Measurements from ENCODE around the gene SRSF12. TPM values are rescaled to one million over a fixed set of nuclear protein-coding genes. Genes with fewer than 3 reads are reported as not detected.
A peak's percentile ranks its signal among the peaks of the same experiment; 100 is the strongest.
"Not testable (repeated sequence)": the region's sequence is repeated elsewhere in the genome, so short reads cannot be mapped to it uniquely, and the experiment has no call there.

SRSF12 gene
- total and polyA plus RNA-seq, 2 experiments from 2014 or later, result 5.6 to 5.7 TPM

DNA sequence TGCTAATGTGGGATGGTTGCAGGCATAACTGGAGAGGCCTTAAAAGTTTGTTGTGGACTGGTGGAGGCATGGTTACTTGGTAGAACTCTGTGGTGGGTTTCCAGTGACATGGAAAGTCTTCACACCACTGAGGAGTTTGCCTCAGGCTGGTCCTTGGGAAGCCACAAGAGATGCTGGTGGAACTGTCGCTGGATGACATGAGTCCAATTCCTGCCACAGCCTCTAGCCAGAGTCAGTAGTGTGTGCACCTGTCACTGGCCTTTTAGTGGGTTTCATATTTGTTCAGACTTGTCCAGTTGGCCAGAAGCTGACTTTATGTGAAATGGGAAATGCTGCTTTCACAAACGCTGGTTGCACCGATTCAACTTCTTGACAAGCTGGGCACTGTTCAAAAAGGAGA lies 13.7 kb upstream of the SRSF12 start:
- no peak overlapping the region for H2AFZ ChIP-seq
- no peak for DNase-seq (ENCODE audit: low spot score)
- no peaks in the 10 kb centered on the region for H3K27me3 ChIP-seq
- no peaks in the 10 kb centered on the region for H4K20me1 ChIP-seq (ENCODE audit: insufficient read depth, poor library complexity, severe bottlenecking)
- H3K4me2 ChIP-seq, result no peak overlapping the region
- no peak overlapping the region for H3K4me3 ChIP-seq
- TF ChIP-seq EZH2 (IDR thresholded peaks at IDR 0.05; ENCODE audit: borderline replicate concordance) (no peak), EZH2phosphoT487 (IDR thresholded peaks at IDR 0.05; ENCODE audit: low read depth, severe bottlenecking, unreplicated experiment) (no peak)
- TF ChIP-seq, protein P1, sequence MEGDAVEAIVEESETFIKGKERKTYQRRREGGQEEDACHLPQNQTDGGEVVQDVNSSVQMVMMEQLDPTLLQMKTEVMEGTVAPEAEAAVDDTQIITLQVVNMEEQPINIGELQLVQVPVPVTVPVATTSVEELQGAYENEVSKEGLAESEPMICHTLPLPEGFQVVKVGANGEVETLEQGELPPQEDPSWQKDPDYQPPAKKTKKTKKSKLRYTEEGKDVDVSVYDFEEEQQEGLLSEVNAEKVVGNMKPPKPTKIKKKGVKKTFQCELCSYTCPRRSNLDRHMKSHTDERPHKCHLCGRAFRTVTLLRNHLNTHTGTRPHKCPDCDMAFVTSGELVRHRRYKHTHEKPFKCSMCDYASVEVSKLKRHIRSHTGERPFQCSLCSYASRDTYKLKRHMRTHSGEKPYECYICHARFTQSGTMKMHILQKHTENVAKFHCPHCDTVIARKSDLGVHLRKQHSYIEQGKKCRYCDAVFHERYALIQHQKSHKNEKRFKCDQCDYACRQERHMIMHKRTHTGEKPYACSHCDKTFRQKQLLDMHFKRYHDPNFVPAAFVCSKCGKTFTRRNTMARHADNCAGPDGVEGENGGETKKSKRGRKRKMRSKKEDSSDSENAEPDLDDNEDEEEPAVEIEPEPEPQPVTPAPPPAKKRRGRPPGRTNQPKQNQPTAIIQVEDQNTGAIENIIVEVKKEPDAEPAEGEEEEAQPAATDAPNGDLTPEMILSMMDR (IDR thresholded peaks at IDR 0.05; ENCODE audit: poor library complexity), result no peak
- H3K79me2 ChIP-seq, result no peaks in the 10 kb centered on the region
- no peak overlapping the region for H3K27ac ChIP-seq
- no peaks in the 10 kb centered on the region for H3K36me3 ChIP-seq (replicated peaks; ENCODE audit: insufficient read depth, low read depth)
- no peaks in the 10 kb centered on the region for H3K4me1 ChIP-seq (ENCODE audit: insufficient read depth)
- no peaks in the 10 kb centered on the region for H3K9me2 ChIP-seq (replicated peaks; ENCODE audit: insufficient read depth)
- WGBS (ENCODE audit: low lambda C conversion rate, missing lambda C conversion rate), result 99% methylated on average over 3 of the region's 3 CpGs
- H3K9me3 ChIP-seq (ENCODE audit: low read depth), result no peaks in the 10 kb centered on the region

GRCh38 chr6:89128256-89128671 lies 10.4 kb upstream of the SRSF12 start:
- H3K9me3 ChIP-seq (ENCODE audit: low read depth), result not testable (repeated sequence)
- 76% methylated on average over 2 of the region's 2 CpGs for WGBS (ENCODE audit: low lambda C conversion rate, missing lambda C conversion rate)

DNA sequence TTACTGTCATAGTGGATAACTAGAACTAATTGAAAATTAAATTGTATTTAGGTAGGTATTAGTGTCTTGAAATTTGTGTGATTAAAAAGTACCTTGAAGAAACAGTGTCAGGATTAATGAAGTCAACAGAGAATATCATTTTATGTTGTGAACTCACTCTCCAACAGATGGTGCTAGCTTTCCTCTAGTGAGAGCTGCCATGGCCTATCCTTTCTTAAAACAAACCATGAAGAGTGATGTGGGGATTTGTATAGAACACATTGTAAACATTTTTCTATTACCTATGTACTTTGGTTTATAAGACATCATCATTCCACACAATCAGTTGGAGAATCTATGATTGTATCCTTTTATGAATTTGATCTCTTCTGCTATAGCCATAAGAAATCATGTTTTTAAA lies 4.8 kb upstream of the SRSF12 start:
- no peak overlapping the region for H3K4me2 ChIP-seq
- peak; percentile 65 for DNase-seq (ENCODE audit: low spot score)
- TF ChIP-seq, protein P1 (IDR thresholded peaks at IDR 0.05; ENCODE audit: poor library complexity), result peak; percentile 70
- TF ChIP-seq EZH2phosphoT487 (IDR thresholded peaks at IDR 0.05; ENCODE audit: low read depth, severe bottlenecking, unreplicated experiment), result no peak

More at GRCh38 chr6:89128256-89128671, 10.4 kb upstream of the SRSF12 start:
- not testable (repeated sequence) for H3K36me3 ChIP-seq (replicated peaks; ENCODE audit: insufficient read depth, low read depth); H3K9me2 ChIP-seq (replicated peaks; ENCODE audit: insufficient read depth); H2AFZ ChIP-seq; H3K4me1 ChIP-seq (ENCODE audit: insufficient read depth); DNase-seq (ENCODE audit: low spot score); H3K4me2 ChIP-seq; H3K27me3 ChIP-seq; H3K4me3 ChIP-seq; H3K27ac ChIP-seq; H3K79me2 ChIP-seq; H4K20me1 ChIP-seq (ENCODE audit: insufficient read depth, poor library complexity, severe bottlenecking)

GRCh38 chr6:89121934-89122333 lies 4.1 kb upstream of the SRSF12 start:
- H3K79me2 ChIP-seq, result peaks cover 5% of the 10 kb centered on the region
- 92% methylated on average over 1 of the region's 1 CpG for WGBS (ENCODE audit: low lambda C conversion rate, missing lambda C conversion rate)

More for the DNA sequence above, 4.8 kb upstream of the SRSF12 start:
- H3K9me3 ChIP-seq (ENCODE audit: low read depth), result no peaks in the 10 kb centered on the region
- no peak overlapping the region for H3K4me3 ChIP-seq
- no peaks in the 10 kb centered on the region for H3K27me3 ChIP-seq
- H3K4me1 ChIP-seq (ENCODE audit: insufficient read depth), result no peaks in the 10 kb centered on the region
- no peaks in the 10 kb centered on the region for H4K20me1 ChIP-seq (ENCODE audit: insufficient read depth, poor library complexity, severe bottlenecking)
- H3K79me2 ChIP-seq, result no peaks in the 10 kb centered on the region
- H2AFZ ChIP-seq, result no peak overlapping the region
- no peak overlapping the region for H3K27ac ChIP-seq
- no peaks in the 10 kb centered on the region for H3K9me2 ChIP-seq (replicated peaks; ENCODE audit: insufficient read depth)
- H3K36me3 ChIP-seq (replicated peaks; ENCODE audit: insufficient read depth, low read depth), result no peaks in the 10 kb centered on the region

More at GRCh38 chr6:89121934-89122333, 4.1 kb upstream of the SRSF12 start:
- Histone ChIP-seq H3K4me3 (no peak overlapping the region), H3K27ac (no peak overlapping the region), H3K9me2 (replicated peaks; ENCODE audit: insufficient read depth) (no peaks in the 10 kb centered on the region), H3K4me1 (ENCODE audit: insufficient read depth) (no peaks in the 10 kb centered on the region), H3K36me3 (replicated peaks; ENCODE audit: insufficient read depth, low read depth) (no peaks in the 10 kb centered on the region), H4K20me1 (ENCODE audit: insufficient read depth, poor library complexity, severe bottlenecking) (no peaks in the 10 kb centered on the region), H3K4me2 (no peak overlapping the region), H2AFZ (no peak overlapping the region), H3K9me3 (ENCODE audit: low read depth) (no peaks in the 10 kb centered on the region), H3K27me3 (no peaks in the 10 kb centered on the region)
- DNase-seq (ENCODE audit: low spot score), result no peak
- TF ChIP-seq EZH2 (IDR thresholded peaks at IDR 0.05; ENCODE audit: borderline replicate concordance) (no peak), EZH2phosphoT487 (IDR thresholded peaks at IDR 0.05; ENCODE audit: low read depth, severe bottlenecking, unreplicated experiment) (no peak)
- TF ChIP-seq, protein P1 (IDR thresholded peaks at IDR 0.05; ENCODE audit: poor library complexity), result no peak
